ENCODE results near the gene USP17L18.
"Not testable (repeated sequence)": the region's sequence is repeated elsewhere in the genome, so short reads cannot be mapped to it uniquely, and the experiment has no call there.

DNA sequence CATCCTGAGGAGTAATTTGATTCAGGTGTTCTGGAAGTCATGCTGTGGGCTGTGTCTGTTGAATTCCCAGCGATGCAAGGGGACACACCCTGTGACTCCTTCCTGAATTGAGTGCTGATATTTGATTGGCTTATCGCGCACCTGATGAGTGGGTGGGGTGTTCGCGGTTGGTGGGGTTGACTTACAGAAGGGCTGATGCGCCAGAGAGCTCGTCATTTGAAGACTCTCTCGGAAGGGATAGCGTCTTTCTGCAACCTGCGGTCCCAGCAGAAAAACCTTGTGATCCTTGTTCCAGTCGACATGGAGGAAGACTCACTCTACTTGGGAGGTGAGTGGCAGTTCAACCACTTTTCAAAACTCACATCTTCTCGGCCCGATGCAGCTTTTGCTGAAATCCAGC is 28.6 kb upstream of the USP17L18 start, which contains the start of gene USP17L12:
- TF ChIP-seq, protein P1, sequence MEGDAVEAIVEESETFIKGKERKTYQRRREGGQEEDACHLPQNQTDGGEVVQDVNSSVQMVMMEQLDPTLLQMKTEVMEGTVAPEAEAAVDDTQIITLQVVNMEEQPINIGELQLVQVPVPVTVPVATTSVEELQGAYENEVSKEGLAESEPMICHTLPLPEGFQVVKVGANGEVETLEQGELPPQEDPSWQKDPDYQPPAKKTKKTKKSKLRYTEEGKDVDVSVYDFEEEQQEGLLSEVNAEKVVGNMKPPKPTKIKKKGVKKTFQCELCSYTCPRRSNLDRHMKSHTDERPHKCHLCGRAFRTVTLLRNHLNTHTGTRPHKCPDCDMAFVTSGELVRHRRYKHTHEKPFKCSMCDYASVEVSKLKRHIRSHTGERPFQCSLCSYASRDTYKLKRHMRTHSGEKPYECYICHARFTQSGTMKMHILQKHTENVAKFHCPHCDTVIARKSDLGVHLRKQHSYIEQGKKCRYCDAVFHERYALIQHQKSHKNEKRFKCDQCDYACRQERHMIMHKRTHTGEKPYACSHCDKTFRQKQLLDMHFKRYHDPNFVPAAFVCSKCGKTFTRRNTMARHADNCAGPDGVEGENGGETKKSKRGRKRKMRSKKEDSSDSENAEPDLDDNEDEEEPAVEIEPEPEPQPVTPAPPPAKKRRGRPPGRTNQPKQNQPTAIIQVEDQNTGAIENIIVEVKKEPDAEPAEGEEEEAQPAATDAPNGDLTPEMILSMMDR (IDR thresholded peaks at IDR 0.05) = not testable (repeated sequence)
- not testable (repeated sequence) for TF ChIP-seq POLR2A (IDR thresholded peaks at IDR 0.05)
